NCI-H345 (cell line): ENCODE data around the gene PLLP.

Source experiments
- DNase-seq: peaks from one replicate; lab custom pipeline; 2025; lab: John Stamatoyannopoulos, UW

PLLP gene

GRCh38 chr16:57225978-57226377, 58.5 kb downstream of the PLLP start:
- DNase-seq = no peak

GRCh38 chr16:57224651-57225335, 59.7 kb downstream of the PLLP start:
- DNase-seq = no peak

GRCh38 chr16:57223057-57223456, 61.4 kb downstream of the PLLP start:
- no peak for DNase-seq

GRCh38 chr16:57216968-57217367, 67.5 kb downstream of the PLLP start:
- no peak for DNase-seq

GRCh38 chr16:57213462-57213861, 71.0 kb downstream of the PLLP start:
- no peak for DNase-seq

- DNase-seq = no peak
Measured at GRCh38 chr16:57209780-57210179, 74.7 kb downstream of the PLLP start.

GRCh38 chr16:57208926-57209325, 75.5 kb downstream of the PLLP start:
- no peak for DNase-seq
